Body of pancreas (tissue), 4 donors: Measurements from ENCODE around the gene USPL1.

Source experiments
- POLR2A ChIP-seq, 3 donors: fragments of 450-650 bp; IDR thresholded peaks; one replicate each; pipeline ENCODE4 v1.6.1; 2016; ENCODE audit warnings: antibody characterized with exemption in 3 of 3, mild to moderate bottlenecking in 2 of 3
- TF ChIP-seq, protein P1 (sequence below), 7 experiments: fragments of 450-650 bp in 4 of 7; fragments of 200-600 bp in 3 of 7; sonication (generic) in 3 of 7; IDR thresholded peaks; one replicate each; pipeline ENCODE4 v1.5.1; 2016 to 2019; ENCODE audit warnings: antibody characterized with exemption in 7 of 7

DNA sequence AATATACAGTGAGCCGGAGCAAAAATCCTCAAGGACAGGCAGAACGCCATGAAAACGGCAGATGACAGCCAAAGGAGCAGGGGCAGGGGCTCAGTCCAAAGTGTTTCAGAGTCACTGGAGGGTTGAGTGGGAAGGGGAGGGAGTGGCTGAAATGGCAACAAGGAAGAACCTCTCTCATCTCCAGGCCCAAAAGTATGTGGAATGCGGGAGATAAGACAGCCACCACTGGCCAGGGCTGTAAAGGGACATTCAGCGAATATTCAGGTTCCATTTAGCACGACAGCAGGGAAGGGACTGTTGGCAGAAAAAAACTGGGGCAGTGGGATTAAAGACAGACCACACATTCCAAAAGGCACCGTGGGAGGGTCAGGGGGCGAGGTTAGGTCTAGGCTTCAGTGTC, 48.4 kb downstream of the USPL1 start:
- TF ChIP-seq, protein P1, sequence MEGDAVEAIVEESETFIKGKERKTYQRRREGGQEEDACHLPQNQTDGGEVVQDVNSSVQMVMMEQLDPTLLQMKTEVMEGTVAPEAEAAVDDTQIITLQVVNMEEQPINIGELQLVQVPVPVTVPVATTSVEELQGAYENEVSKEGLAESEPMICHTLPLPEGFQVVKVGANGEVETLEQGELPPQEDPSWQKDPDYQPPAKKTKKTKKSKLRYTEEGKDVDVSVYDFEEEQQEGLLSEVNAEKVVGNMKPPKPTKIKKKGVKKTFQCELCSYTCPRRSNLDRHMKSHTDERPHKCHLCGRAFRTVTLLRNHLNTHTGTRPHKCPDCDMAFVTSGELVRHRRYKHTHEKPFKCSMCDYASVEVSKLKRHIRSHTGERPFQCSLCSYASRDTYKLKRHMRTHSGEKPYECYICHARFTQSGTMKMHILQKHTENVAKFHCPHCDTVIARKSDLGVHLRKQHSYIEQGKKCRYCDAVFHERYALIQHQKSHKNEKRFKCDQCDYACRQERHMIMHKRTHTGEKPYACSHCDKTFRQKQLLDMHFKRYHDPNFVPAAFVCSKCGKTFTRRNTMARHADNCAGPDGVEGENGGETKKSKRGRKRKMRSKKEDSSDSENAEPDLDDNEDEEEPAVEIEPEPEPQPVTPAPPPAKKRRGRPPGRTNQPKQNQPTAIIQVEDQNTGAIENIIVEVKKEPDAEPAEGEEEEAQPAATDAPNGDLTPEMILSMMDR (IDR thresholded peaks at IDR 0.05) = no peak
- TF ChIP-seq POLR2A (IDR thresholded peaks at IDR 0.05) = no peak
